Inflammatory macrophage (primary cell): ENCODE measurements around the gene TMEM50A.
"Not testable (repeated sequence)": the region's sequence is repeated elsewhere in the genome, so short reads cannot be mapped to it uniquely, and the experiment has no call there.

Source experiments
- DNase-seq, 2 donors: peaks; one replicate each; pipeline ENCODE4 v3.0.0-alpha.2; 2020 to 2022
- total RNA-seq, 18 experiments: gene quantifications; one replicate each; lab custom pipeline; 2026; ENCODE audit warnings: mixed read lengths in 6 of 18, inconsistent platforms in 2 of 18; lab: John Stamatoyannopoulos, UW

Gene TMEM50A
- 90.6 to 162 (median 116) reads per million in 18 experiments for total RNA-seq

GRCh38 chr1:25338188-25338981 lies at the start of gene TMEM50A:
TSS of gene TMEM50A (plus strand) at chr1:25338334. CDS start at chr1:25340487, 2,153 bp downstream.
- peak; percentile 86 to 88 for DNase-seq

- not testable (repeated sequence) for DNase-seq
These were observed 49.5 kb upstream of the TMEM50A start for GRCh38 chr1:25288573-25289101.

- DNase-seq: not testable (repeated sequence)
These were observed 48.1 kb upstream of the TMEM50A start for GRCh38 chr1:25290043-25290442.

DNA sequence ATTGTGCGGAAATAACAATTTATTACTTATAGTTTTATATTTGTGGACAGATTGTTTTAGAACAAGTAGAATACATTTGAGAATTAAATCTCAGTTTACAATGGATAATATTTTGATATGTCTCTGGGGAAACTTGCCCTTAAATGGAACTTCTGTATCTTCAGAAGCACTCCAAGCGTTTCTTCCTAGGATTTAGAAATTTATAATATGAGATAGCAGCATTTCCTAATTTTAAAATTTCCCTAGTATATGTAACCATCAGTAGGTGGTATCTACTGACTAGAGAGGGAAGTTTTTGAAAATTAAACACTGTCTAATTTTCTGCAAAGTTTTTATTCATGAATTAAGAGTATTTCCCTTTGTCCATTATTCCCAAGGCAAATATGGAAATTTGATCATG lies 44.7 kb upstream of the TMEM50A start:
- peak in 1 of 2 donors; percentile 15 for DNase-seq

- DNase-seq: not testable (repeated sequence)
These were observed 43.0 kb upstream of the TMEM50A start for GRCh38 chr1:25294889-25295826.

DNA sequence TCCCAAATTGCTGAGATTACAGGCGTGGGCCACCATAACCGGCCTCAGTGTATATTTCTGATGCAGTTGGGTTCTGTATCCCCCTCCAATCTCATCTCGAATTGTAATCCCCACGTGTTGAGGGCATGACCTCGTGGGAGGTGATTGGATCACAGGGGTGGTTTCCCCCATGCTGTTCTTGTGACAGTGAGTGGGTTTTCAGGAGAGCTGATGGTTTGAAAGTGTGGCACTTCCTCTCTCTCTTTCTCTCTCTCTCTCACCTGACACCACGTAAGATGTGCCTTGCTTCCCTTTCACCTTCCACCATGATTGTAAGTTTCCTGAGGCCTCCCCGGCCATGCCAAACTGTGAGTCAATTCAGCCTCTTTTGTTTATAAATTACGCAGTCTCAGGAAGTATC lies 41.6 kb upstream of the TMEM50A start:
- DNase-seq: not testable (repeated sequence)

DNA sequence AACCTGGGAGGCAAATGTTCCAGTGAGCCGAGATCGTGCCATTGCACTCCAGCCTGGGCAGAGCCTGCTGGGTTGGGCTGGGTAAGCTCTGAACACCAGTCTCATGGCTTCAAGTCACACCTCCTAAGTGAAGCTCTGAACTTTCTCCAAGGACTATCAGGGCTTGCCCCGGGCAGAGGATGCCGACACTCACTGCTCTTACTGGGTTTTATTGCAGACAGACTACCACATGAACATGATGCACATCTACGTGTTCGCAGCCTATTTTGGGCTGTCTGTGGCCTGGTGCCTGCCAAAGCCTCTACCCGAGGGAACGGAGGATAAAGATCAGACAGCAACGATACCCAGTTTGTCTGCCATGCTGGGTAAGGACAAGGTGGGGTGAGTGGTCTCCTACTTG lies 37.4 kb upstream of the TMEM50A start:
- DNase-seq: not testable (repeated sequence)

GRCh38 chr1:25302330-25302729 lies 35.8 kb upstream of the TMEM50A start:
- peak in 1 of 2 donors; percentile 13 for DNase-seq

DNA sequence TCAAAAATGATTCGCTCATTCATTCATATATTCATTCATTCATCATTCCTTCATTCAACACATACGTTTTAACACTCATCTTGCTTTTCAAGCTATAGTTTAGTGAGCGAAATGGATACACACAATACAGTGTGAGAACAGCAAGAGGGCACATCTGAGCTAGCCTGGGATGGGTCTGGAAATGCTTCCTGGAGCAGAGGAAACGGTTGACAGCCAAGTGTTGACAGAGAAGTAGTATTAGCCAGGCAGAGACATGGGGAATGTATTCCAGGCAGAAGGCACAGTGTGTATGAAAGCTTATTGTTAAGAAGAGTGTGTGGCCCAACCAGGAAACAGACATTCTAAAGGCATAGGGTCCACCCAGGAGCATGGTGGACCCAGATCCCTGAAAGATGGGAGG lies 33.2 kb upstream of the TMEM50A start:
- DNase-seq: not testable (repeated sequence)

- not testable (repeated sequence) for DNase-seq
These were observed 30.0 kb upstream of the TMEM50A start for GRCh38 chr1:25308168-25308567.

DNA sequence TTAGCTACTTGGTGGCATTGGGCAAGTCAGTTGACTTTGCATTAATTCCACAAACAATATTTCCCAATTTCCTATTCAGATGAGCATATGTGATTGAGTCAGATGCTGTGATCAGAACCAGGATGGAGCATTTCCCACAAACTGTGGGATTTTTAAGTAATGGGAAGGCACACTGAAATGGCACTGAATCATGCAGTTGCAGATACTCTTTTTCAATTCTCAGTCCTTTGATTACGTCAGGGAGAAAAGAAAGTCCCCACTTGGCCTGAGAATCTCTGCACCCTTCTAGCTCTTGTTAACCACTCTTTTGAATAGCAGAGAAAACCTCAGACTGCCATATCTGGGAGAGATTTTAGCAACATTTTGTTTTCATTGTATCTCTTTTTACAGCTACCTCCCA lies 29.0 kb upstream of the TMEM50A start:
- DNase-seq: peak; percentile 78 to 89

GRCh38 chr1:25309486-25309885 lies 28.6 kb upstream of the TMEM50A start:
- DNase-seq: not testable (repeated sequence)

DNA sequence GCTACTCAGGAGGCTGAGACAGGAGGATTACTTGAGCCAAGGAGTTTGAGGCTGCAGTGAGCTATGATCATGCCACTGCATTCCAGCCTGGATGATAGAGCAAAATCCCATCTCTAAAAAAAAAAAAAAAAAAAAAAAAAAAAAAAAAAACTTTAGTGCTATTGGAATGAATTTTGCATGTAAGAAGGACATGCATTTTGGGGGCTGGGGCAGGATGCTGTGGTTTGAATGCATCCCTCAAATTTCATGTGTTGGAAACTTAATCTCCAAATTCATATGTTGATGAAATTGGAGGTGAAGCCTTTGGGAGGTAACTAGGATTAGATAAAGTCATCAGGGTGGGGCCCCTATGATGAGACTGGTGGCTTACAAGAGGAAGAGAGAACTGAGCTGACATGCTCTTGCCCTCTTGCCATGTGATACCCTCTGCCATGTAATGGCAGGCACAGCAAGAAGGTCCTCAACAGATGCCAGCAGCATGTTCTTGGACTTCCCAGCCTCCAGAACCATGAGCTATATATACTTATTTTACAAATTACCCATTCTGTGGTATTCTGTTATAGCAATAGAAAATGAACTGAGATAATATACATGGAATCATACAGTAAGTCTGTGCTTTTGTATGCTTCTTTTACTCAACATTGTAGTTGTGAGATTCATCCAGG lies 25.2 kb upstream of the TMEM50A start:
- peak in 1 of 2 donors; percentile 3 for DNase-seq

DNA sequence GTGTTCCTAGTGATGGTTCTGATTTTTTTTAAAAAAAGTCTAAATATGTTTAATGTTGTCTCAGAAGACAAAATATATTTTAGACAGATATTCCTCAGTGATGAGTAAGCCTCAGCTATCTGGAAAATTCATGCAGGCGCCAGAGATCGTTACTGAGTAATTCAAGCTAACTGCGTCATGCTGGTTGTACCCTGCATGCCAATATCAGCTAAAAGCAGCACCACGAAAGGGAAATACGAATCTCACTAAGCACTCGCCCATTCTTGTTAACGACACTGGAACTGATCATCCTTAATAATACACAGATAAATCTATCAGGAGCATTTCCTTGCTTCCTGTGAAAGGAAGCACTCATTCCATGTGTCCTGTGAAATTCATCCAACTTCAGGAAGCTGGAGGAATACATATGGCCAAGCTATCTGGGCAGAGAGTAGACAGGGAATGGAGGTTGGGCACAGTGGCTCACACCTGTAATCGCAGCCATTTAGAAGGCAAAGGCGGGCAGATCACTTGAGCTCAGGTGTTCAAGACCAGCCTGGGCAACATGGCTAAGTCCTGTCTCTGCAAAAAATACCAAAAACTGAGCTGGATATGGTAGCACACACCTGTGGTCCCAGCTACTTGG lies 17.7 kb upstream of the TMEM50A start:
- DNase-seq: not testable (repeated sequence)

GRCh38 chr1:25322127-25322526 lies 16.0 kb upstream of the TMEM50A start:
- DNase-seq: not testable (repeated sequence)

- not testable (repeated sequence) for DNase-seq
These were observed 13.7 kb upstream of the TMEM50A start for GRCh38 chr1:25324407-25324806.

DNA sequence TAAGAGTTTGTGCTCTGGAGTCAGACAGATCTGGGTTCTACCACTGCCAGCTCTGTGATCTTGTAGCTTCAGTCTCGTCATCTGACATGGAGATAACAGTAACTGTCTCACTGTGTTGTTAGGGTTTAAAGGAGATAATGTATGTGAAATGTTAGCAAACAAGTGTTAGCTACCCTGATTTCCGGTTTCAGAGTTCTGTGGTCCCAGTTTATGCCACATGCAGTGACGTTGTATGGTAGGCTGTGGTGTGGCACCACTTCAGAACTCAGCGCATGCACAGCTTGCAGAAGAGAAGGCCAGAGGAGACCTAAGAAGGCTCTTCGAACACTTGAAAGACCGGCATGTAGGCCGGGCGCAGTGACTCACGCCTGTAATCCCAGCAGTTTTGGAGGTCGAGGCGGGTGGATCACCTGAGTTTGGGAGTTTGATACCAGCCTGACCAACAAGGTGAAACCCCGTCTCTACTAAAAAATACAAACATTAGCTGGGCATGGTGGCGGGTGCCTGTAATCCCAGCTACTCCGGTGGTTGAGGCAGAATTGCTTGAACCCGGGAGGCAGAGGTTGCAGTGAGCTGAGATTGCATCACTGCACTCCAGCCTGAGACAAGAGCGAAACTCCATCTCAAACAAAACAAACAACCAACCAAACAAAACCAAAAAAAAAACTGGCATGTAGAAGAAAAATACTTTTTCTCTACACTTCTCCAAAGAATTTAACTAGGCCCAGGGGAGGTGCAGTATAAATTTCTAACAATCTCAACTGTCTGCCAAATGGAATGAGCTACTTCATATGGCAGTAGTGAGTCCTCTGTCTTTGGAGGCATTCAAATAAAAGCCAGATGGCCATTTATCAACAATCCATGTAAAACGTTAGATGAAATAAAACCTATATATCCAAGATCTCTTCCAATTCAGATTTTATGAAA lies 10.0 kb upstream of the TMEM50A start:
- not testable (repeated sequence) for DNase-seq

GRCh38 chr1:25328791-25329185 lies 9.3 kb upstream of the TMEM50A start:
- DNase-seq: not testable (repeated sequence)

DNA sequence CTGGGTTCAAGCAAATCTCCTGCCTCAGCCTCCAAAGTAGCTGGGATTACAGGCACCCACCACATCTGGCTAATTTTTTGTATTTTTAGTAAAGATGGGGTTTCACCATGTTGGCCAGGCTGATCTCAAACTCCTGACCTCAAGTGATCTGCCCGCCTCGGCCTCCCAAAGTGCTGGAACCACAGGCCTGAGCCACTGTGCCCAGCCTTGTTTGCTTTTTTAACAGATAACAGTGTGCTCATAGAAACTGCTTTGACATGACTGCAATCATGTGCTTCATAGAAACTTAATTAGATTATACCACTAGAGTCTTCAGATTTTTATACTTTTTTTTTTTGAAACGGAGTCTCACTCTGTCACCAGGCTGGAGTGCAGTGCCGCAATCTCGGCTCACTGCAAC lies 8.8 kb upstream of the TMEM50A start:
- not testable (repeated sequence) for DNase-seq

DNA sequence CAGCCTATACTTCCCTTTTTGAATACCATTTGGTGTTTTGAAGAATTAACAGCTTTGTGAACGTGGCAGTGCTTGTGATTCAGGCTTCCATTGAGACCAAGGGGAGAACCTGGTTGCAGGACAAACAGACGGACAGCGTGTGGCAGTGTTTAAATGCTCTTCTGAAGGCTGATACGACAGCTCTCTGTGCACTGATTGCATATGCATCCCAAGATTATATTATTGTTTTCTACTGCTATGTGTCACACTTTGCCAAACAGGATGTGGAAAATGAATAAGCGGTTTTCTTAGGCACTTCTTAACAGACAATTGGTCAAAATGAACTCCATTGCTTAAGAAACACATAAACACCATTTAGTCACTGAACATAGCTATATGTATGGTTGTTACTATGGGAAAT lies 8.2 kb upstream of the TMEM50A start:
- peak; percentile 52 to 82 for DNase-seq

DNA sequence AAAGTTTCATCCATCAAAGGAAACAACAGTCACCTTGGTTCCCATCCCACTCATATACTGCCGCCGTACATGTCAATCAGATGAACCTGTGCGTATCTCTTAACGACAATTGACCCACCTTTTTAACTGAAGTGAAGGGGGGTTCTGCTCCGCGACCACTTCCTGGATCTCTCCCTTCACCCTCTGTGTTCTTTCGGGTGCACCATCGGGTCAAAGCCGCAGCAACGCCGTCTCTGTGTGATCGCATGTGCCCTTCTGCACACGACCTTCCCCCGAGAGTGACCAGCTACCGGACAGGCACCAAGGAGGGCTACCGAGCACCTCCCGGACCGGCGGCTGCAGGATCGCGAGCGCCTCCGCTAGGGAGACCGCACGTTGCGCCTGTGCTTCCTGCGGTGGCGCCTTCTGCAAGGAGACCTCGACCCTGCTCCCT lies 1.2 kb upstream of the TMEM50A start:
- not testable (repeated sequence) for DNase-seq
